Measurements from ENCODE around the gene PLCH2.

- TF ChIP-seq PHB2 (IDR thresholded peaks at IDR 0.05; ENCODE audit: low read depth) (no peak), U2AF1 (optimal IDR thresholded peaks at IDR 0.05; ENCODE audit: low read depth, low read length) (no peak), ZBTB11 (CRISPR knock-in tag; IDR thresholded peaks at IDR 0.05) (no peak), FOXP4 (CRISPR knock-in tag; IDR thresholded peaks at IDR 0.05; ENCODE audit: borderline replicate concordance) (no peak), DPF2 (IDR thresholded peaks at IDR 0.05) (no peak), ZNF146 (CRISPR knock-in tag; IDR thresholded peaks at IDR 0.05; ENCODE audit: unreplicated experiment) (no peak), ZNF197 (CRISPR knock-in tag; IDR thresholded peaks at IDR 0.05; ENCODE audit: low read depth) (no peak), ARID3A (IDR thresholded peaks at IDR 0.05; ENCODE audit: borderline replicate concordance, low read depth, low read length) (no peak), SUPT5H (IDR thresholded peaks at IDR 0.05) (no peak)
Measured at GRCh38 chr1:2474104-2474844, 1.8 kb upstream of the PLCH2 start.
